HCT116 (cell line): ENCODE data around the gene MFSD6. TPM values are rescaled to one million over a fixed set of nuclear protein-coding genes. Genes with fewer than 3 reads are reported as not detected.

Source experiments
- ATAC-seq: fragments of 200-7000 bp; cut with Tn5 transposase; 2 replicates; pipeline ENCODE4 v1.9.1; 2020; ENCODE audit warnings: mild to moderate bottlenecking, moderate library complexity
- BruUV-seq: library from RNA; stranded (reverse); fragments of 400-500 nt; replicated peaks from 2 replicates; lab custom pipeline; 2021; lab: Mats Ljungman, UMichigan
- CTCF ChIA-PET: fragments of 300-600 bp; sonication (Branson Sonifier 250); formaldehyde crosslinking; loops from one replicate; lab custom pipeline; 2021; ENCODE audit warnings: antibody characterized with exemption; lab: Charles Lee
- POLR2A ChIA-PET: fragments of 300-600, 350-600 bp; sonication (Branson Sonifier 250); formaldehyde crosslinking; loops from one replicate; lab custom pipeline; 2021; ENCODE audit warnings: antibody characterized with exemption; lab: Charles Lee
- RAD21 ChIA-PET, 2 experiments: fragments of 300-600 bp; sonication (Branson Sonifier 250); formaldehyde crosslinking; loops; one replicate each; lab custom pipeline; 2023; ENCODE audit warnings: low total read pairs in 2 of 2; ENCODE audit not compliant: uncharacterized antibody in 2 of 2, unreplicated experiment in 2 of 2, low non-redundant PET in 1 of 2; lab: Charles Lee
- DNase-seq: peaks from one replicate; pipeline ENCODE4 v3.0.0-alpha.2; 2010; ENCODE audit warnings: low read depth, low spot score
- H2AFZ ChIP-seq: fragments of 200-600 bp; shearing (Covaris generic), sonication (generic); 2 replicates; pipeline ENCODE4 v1.6.1; 2017; ENCODE audit warnings: low read depth, mixed run types, mixed read lengths, antibody characterized with exemption, low read length; ENCODE audit not compliant: poor library complexity, severe bottlenecking
- H3K27ac ChIP-seq: 2 replicates; pipeline ENCODE4 v1.5.1; 2012; ENCODE audit warnings: low read depth, low read length
- H3K27me3 ChIP-seq: fragments of 200-600 bp; sonication (generic); 2 replicates; pipeline ENCODE4 v1.6.1; 2016; ENCODE audit warnings: mixed run types, low read length, mixed read lengths; ENCODE audit not compliant: insufficient read depth
- H3K36me3 ChIP-seq, 2 experiments: fragments of 200-500 bp in 1 of 2; fragments of 200-600 bp in 1 of 2; sonication (Bioruptor generic) in 1 of 2; sonication (generic) in 1 of 2; 2 replicates each; pipeline versions ENCODE4 v1.5.1 to v1.6.1; 2014 to 2016; ENCODE audit warnings: low read length in 2 of 2, inconsistent platforms in 1 of 2, mixed read lengths in 1 of 2, mixed run types in 1 of 2; ENCODE audit not compliant: insufficient read depth in 2 of 2, control insufficient read depth in 1 of 2
- H3K4me1 ChIP-seq, 2 experiments: fragments of 200-600 bp in 1 of 2; sonication (generic) in 1 of 2; 2 replicates each; pipeline versions ENCODE4 v1.5.1 to v1.6.1; 2012 to 2017; ENCODE audit warnings: low read length in 2 of 2, inconsistent platforms in 1 of 2, mild to moderate bottlenecking in 1 of 2, mixed read lengths in 1 of 2, mixed run types in 1 of 2, moderate library complexity in 1 of 2; ENCODE audit not compliant: insufficient read depth in 2 of 2, control insufficient read depth in 1 of 2
- H3K4me2 ChIP-seq: fragments of 200-600 bp; sonication (generic); 2 replicates; pipeline ENCODE4 v1.6.1; 2017; ENCODE audit warnings: mixed run types, low read length, mixed read lengths
- H3K4me3 ChIP-seq, 2 experiments: fragments of 200-600 bp in 1 of 2; sonication (generic) in 1 of 2; replicated peaks in 1 of 2; 2 replicates each; pipeline ENCODE4 v1.5.1; 2011 to 2016; ENCODE audit warnings: low read length in 2 of 2, control low read depth in 1 of 2, low read depth in 1 of 2, mild to moderate bottlenecking in 1 of 2, mixed read lengths in 1 of 2, mixed run types in 1 of 2
- H3K79me2 ChIP-seq: fragments of 200-600 bp; sonication (generic); 2 replicates; pipeline ENCODE4 v1.6.1; 2017; ENCODE audit warnings: mild to moderate bottlenecking, mixed run types, low read length, moderate library complexity, mixed read lengths; ENCODE audit not compliant: insufficient read depth
- H3K9ac ChIP-seq: fragments of 200-600 bp; sonication (generic); 2 replicates; pipeline ENCODE4 v1.6.1; 2016; ENCODE audit warnings: low read length, mixed read lengths
- H3K9me2 ChIP-seq: fragments of 200-600 bp; sonication (generic), shearing (Covaris generic); 2 replicates; pipeline ENCODE4 v1.6.1; 2017; ENCODE audit warnings: mixed run types, mild to moderate bottlenecking, moderate library complexity; ENCODE audit not compliant: insufficient read depth
- H3K9me3 ChIP-seq, 2 experiments: fragments of 200-500 bp in 1 of 2; fragments of 200-600 bp in 1 of 2; sonication (Bioruptor generic) in 1 of 2; sonication (generic) in 1 of 2; 2 replicates each; pipeline ENCODE4 v1.6.1; 2014 to 2017; ENCODE audit warnings: low read length in 2 of 2, mixed read lengths in 2 of 2, inconsistent platforms in 1 of 2, low read depth in 1 of 2, mild to moderate bottlenecking in 1 of 2, mixed run types in 1 of 2, moderate library complexity in 1 of 2; ENCODE audit not compliant: control insufficient read depth in 1 of 2, insufficient read depth in 1 of 2
- H4K20me1 ChIP-seq: fragments of 200-600 bp; sonication (generic), shearing (Covaris generic); 2 replicates; pipeline ENCODE4 v1.6.1; 2017; ENCODE audit warnings: mixed run types, mild to moderate bottlenecking, moderate library complexity; ENCODE audit not compliant: insufficient read depth
- CBX3 ChIP-seq: IDR thresholded peaks from 2 replicates; pipeline ENCODE4 v1.6.1; 2012; ENCODE audit warnings: low read depth
- CEBPB ChIP-seq: IDR thresholded peaks from 2 replicates; pipeline ENCODE4 v1.6.1; 2012; ENCODE audit warnings: low read depth
- EGR1 ChIP-seq: IDR thresholded peaks from 2 replicates; pipeline ENCODE4 v1.6.1; 2012; ENCODE audit warnings: low read depth
- EZH2 ChIP-seq: fragments of 200-600 bp; sonication (generic); IDR thresholded peaks from 2 replicates; pipeline ENCODE4 v1.6.1; 2017; ENCODE audit warnings: antibody characterized with exemption, mixed run types
- EZH2phosphoT487 ChIP-seq: fragments of 200-600 bp; IDR thresholded peaks from 2 replicates; pipeline ENCODE4 v1.6.1; 2018; ENCODE audit warnings: antibody characterized with exemption, borderline replicate concordance
- FOSL1 ChIP-seq: IDR thresholded peaks from 2 replicates; pipeline ENCODE4 v1.6.1; 2012; ENCODE audit warnings: low read depth
- JUND ChIP-seq: IDR thresholded peaks from 2 replicates; pipeline ENCODE4 v1.6.1; 2012
- MAX ChIP-seq: IDR thresholded peaks from 2 replicates; pipeline ENCODE4 v1.6.1; 2012
- POLR2A ChIP-seq: IDR thresholded peaks from 2 replicates; pipeline ENCODE4 v1.7.0; 2011; ENCODE audit warnings: borderline replicate concordance; ENCODE audit not compliant: insufficient read depth, insufficient read length; ENCODE audit errors: extremely low read depth
- POLR2AphosphoS5 ChIP-seq: IDR thresholded peaks from 2 replicates; pipeline ENCODE4 v1.6.1; 2011; ENCODE audit warnings: mild to moderate bottlenecking, low read depth, low read length, moderate library complexity
- RAD21 ChIP-seq: IDR thresholded peaks from 2 replicates; pipeline ENCODE4 v1.6.1; 2012; ENCODE audit warnings: low read depth, mild to moderate bottlenecking
- SIN3A ChIP-seq: IDR thresholded peaks from 2 replicates; pipeline ENCODE4 v1.6.1; 2012; ENCODE audit warnings: low read depth
- SP1 ChIP-seq: IDR thresholded peaks from 2 replicates; pipeline ENCODE4 v1.6.1; 2012; ENCODE audit warnings: low read depth
- SRF ChIP-seq: IDR thresholded peaks from 2 replicates; pipeline ENCODE4 v1.6.1; 2012; ENCODE audit warnings: low read depth
- YY1 ChIP-seq: IDR thresholded peaks from 2 replicates; pipeline ENCODE4 v1.6.1; 2011; ENCODE audit warnings: low read length, low read depth, moderate library complexity, mild to moderate bottlenecking; ENCODE audit not compliant: insufficient replicate concordance; ENCODE audit errors: extremely low read depth
- ZNF274 ChIP-seq: fragments of 200-500 bp; sonication (Bioruptor generic); IDR thresholded peaks from 2 replicates; pipeline ENCODE4 v1.6.1; 2014; ENCODE audit warnings: mild to moderate bottlenecking, low read depth, low read length, inconsistent platforms
- intact Hi-C: fragments of 100-400 bp; cut with micrococcal nuclease; formaldehyde crosslinking; loops from 2 replicates; pipeline ENCODE4 v1.10.0; 2022
- total RNA-seq: library from RNA; stranded (reverse); gene quantifications from one replicate; pipeline ENCODE4 v1.2.1, GENCODE V29; 2021; ENCODE audit not compliant: unreplicated experiment
- TF ChIP-seq, protein P1 (sequence below): IDR thresholded peaks from 2 replicates; pipeline ENCODE4 v1.6.1; 2012
- TF ChIP-seq, protein P2 (sequence below): IDR thresholded peaks from 2 replicates; pipeline ENCODE4 v1.6.1; 2012; ENCODE audit warnings: low read depth

The MFSD6 gene
- total RNA-seq, 1 experiment from 2014 or later: 18.6 TPM

DNA sequence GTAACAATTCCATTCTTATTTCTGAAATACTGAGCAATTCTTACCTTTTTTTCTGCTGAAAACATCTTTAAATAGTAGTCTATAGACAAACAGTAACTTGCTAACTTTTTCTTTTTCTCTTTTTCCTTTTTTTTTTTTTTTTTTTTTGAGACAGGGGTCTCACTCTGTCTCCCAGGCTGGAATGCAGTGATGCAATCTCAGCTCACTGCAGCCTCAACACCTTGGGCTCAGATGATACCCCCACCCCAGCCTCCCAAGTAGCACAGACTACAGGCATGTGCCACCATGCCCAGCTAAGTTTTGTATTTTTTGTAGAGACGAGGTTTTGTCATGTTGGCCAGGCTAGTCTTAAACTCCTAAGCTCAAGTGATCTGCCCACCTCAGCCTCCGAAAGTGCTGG lies 42.2 kb downstream of the MFSD6 start:
- Histone ChIP-seq H3K36me3 (no peaks in the 10 kb centered on the region), H3K9ac (no peak overlapping the region), H4K20me1 (no peaks in the 10 kb centered on the region), H3K4me1 (no peaks in the 10 kb centered on the region), H3K27me3 (no peaks in the 10 kb centered on the region), H3K9me2 (no peaks in the 10 kb centered on the region), H3K4me3 (no peak overlapping the region), H3K9me3 (no peaks in the 10 kb centered on the region), H3K79me2 (no peaks in the 10 kb centered on the region), H2AFZ (no peak overlapping the region), H3K4me2 (no peak overlapping the region), H3K27ac (no peak overlapping the region)
- no TSS peak for BruUV-seq
- intact Hi-C loops: no loop called here
- TF ChIP-seq EZH2phosphoT487 (no peak), EGR1 (no peak), CBX3 (no peak), EZH2 (no peak), JUND (no peak), CEBPB (no peak), SIN3A (no peak), YY1 (no peak), RAD21 (no peak), MAX (no peak)
- TF ChIP-seq, protein P1, sequence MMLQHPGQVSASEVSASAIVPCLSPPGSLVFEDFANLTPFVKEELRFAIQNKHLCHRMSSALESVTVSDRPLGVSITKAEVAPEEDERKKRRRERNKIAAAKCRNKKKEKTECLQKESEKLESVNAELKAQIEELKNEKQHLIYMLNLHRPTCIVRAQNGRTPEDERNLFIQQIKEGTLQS: no peak
- ChIA-PET RAD21 (no interaction called here), CTCF (no interaction called here), POLR2A (no interaction called here)
- ATAC-seq: no peak
- no peak for DNase-seq

GRCh38 chr2:190451561-190452176 lies 43.5 kb downstream of the MFSD6 start:
- RAD21 ChIA-PET: no interaction called here
- H4K20me1 ChIP-seq: no peaks in the 10 kb centered on the region
- H3K36me3 ChIP-seq: no peaks in the 10 kb centered on the region
- H3K27me3 ChIP-seq: no peaks in the 10 kb centered on the region
- no peak for TF ChIP-seq EZH2
- TF ChIP-seq, protein P2, sequence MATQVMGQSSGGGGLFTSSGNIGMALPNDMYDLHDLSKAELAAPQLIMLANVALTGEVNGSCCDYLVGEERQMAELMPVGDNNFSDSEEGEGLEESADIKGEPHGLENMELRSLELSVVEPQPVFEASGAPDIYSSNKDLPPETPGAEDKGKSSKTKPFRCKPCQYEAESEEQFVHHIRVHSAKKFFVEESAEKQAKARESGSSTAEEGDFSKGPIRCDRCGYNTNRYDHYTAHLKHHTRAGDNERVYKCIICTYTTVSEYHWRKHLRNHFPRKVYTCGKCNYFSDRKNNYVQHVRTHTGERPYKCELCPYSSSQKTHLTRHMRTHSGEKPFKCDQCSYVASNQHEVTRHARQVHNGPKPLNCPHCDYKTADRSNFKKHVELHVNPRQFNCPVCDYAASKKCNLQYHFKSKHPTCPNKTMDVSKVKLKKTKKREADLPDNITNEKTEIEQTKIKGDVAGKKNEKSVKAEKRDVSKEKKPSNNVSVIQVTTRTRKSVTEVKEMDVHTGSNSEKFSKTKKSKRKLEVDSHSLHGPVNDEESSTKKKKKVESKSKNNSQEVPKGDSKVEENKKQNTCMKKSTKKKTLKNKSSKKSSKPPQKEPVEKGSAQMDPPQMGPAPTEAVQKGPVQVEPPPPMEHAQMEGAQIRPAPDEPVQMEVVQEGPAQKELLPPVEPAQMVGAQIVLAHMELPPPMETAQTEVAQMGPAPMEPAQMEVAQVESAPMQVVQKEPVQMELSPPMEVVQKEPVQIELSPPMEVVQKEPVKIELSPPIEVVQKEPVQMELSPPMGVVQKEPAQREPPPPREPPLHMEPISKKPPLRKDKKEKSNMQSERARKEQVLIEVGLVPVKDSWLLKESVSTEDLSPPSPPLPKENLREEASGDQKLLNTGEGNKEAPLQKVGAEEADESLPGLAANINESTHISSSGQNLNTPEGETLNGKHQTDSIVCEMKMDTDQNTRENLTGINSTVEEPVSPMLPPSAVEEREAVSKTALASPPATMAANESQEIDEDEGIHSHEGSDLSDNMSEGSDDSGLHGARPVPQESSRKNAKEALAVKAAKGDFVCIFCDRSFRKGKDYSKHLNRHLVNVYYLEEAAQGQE: no peak
- TF ChIP-seq SP1: no peak
- TF ChIP-seq FOSL1: no peak
- TF ChIP-seq, protein P1: no peak
- no peak for TF ChIP-seq POLR2AphosphoS5
- no peak for TF ChIP-seq ZNF274
- no peak for TF ChIP-seq EZH2phosphoT487
- TF ChIP-seq SRF: no peak
- no peak for TF ChIP-seq POLR2A
- no peak for TF ChIP-seq CEBPB
- no peaks in the 10 kb centered on the region for H3K79me2 ChIP-seq
- CTCF ChIA-PET: no interaction called here
- H3K9me3 ChIP-seq: no peaks in the 10 kb centered on the region
- DNase-seq: no peak
- no peak overlapping the region for H3K9ac ChIP-seq
- no peak overlapping the region for H3K27ac ChIP-seq
- intact Hi-C loops: no loop called here
- no peak overlapping the region for H2AFZ ChIP-seq
- POLR2A ChIA-PET: no interaction called here
- no peak overlapping the region for H3K4me3 ChIP-seq
- H3K9me2 ChIP-seq: no peaks in the 10 kb centered on the region
- H3K4me1 ChIP-seq: peaks cover 0 to 3% of the 10 kb centered on the region in 2 experiments; a peak in 2 of 4 replicates
- no peak for ATAC-seq
- no TSS peak for BruUV-seq
- H3K4me2 ChIP-seq: no peak overlapping the region
